ENCODE data around the gene IL23R. TPM values are rescaled to one million over a fixed set of nuclear protein-coding genes. Genes with fewer than 3 reads are reported as not detected.
"Not testable (repeated sequence)": the region's sequence is repeated elsewhere in the genome, so short reads cannot be mapped to it uniquely, and the experiment has no call there.

IL23R gene
- total and polyA plus RNA-seq, 8 donors = 1.3 TPM; not detected in 7

GRCh38 chr1:67138813-67139499 lies 27.3 kb upstream of the IL23R start:
- no peak for TF ChIP-seq CTCF (IDR thresholded peaks at IDR 0.05)
- TF ChIP-seq POLR2A (IDR thresholded peaks at IDR 0.05) = no peak
- TF ChIP-seq POLR2AphosphoS5 (IDR thresholded peaks at IDR 0.05) = peak in 2 of 3 donors; percentile 18 to 25
- no peak for TF ChIP-seq EP300 (IDR thresholded peaks at IDR 0.05)
- Histone ChIP-seq H3K36me3 (no peaks in the 10 kb centered on the region), H3K4me1 (peaks cover 23 to 64% (median 33%) of the 10 kb centered on the region in 4 donors), H3K4me3 (no peak overlapping the region), H3K9me3 (no peaks in the 10 kb centered on the region), H3K27ac (peak overlapping the region; percentile 56 to 73 (median 68)), H3K27me3 (no peaks in the 10 kb centered on the region)
- 31 to 65% (median 52%) methylated on average over 3 of the region's 3 CpGs for WGBS, 5 donors
- DNase-seq = peak in 1 of 2 donors; percentile 79
- intact Hi-C loops (cut with DNase I; ENCODE audit: low total_unique reads) = loop anchor here (10.0 kb wide), 1 partner anchor 84 kb away; the partner anchor contains the start of gene SLC35D1

- Histone ChIP-seq H3K36me3 (no peaks in the 10 kb centered on the region), H3K9me3 (no peaks in the 10 kb centered on the region), H3K4me1 (peaks cover 14 to 52% (median 26%) of the 10 kb centered on the region in 4 donors), H3K27ac (no peak overlapping the region), H3K4me3 (no peak overlapping the region), H3K27me3 (no peaks in the 10 kb centered on the region)
- DNase-seq = no peak
- WGBS, 5 donors = 65 to 74% (median 68%) methylated on average over 2 of the region's 2 CpGs
- TF ChIP-seq EP300 (IDR thresholded peaks at IDR 0.05) (no peak), POLR2A (IDR thresholded peaks at IDR 0.05) (no peak), POLR2AphosphoS5 (IDR thresholded peaks at IDR 0.05) (no peak), CTCF (IDR thresholded peaks at IDR 0.05) (no peak)
- intact Hi-C loops (cut with DNase I; ENCODE audit: low total_unique reads) = no loop called here
Measured at GRCh38 chr1:67140460-67140859, 25.8 kb upstream of the IL23R start.

GRCh38 chr1:67141832-67142231 lies 24.4 kb upstream of the IL23R start:
- intact Hi-C loops (cut with DNase I; ENCODE audit: low total_unique reads); H3K9me3 ChIP-seq; H3K36me3 ChIP-seq; H3K27me3 ChIP-seq; H3K4me3 ChIP-seq; H3K27ac ChIP-seq; DNase-seq: not testable (repeated sequence)
- peaks cover 13 to 40% (median 23%) of the 10 kb centered on the region in 4 donors for H3K4me1 ChIP-seq
- 60 to 76% (median 65%) methylated on average over 3 of the region's 3 CpGs for WGBS, 5 donors

GRCh38 chr1:67142931-67143330 lies 23.3 kb upstream of the IL23R start:
- H3K9me3 ChIP-seq = no peaks in the 10 kb centered on the region
- peaks cover 11 to 29% (median 17%) of the 10 kb centered on the region in 4 donors for H3K4me1 ChIP-seq
- DNase-seq = peak in 1 of 2 donors; percentile 8
- no peaks in the 10 kb centered on the region for H3K36me3 ChIP-seq
- intact Hi-C loops (cut with DNase I; ENCODE audit: low total_unique reads) = no loop called here
- no peaks in the 10 kb centered on the region for H3K27me3 ChIP-seq
- TF ChIP-seq CTCF (IDR thresholded peaks at IDR 0.05) = no peak
- TF ChIP-seq EP300 (IDR thresholded peaks at IDR 0.05) = no peak
- no peak for TF ChIP-seq POLR2A (IDR thresholded peaks at IDR 0.05)
- TF ChIP-seq POLR2AphosphoS5 (IDR thresholded peaks at IDR 0.05) = no peak
- 24 to 55% (median 30%) methylated on average over 3 of the region's 3 CpGs for WGBS, 5 donors
- H3K4me3 ChIP-seq = no peak overlapping the region
- no peak overlapping the region for H3K27ac ChIP-seq

- Histone ChIP-seq H3K27me3 (no peaks in the 10 kb centered on the region), H3K27ac (no peak overlapping the region), H3K36me3 (no peaks in the 10 kb centered on the region), H3K4me1 (peaks cover 9 to 24% (median 14%) of the 10 kb centered on the region in 4 donors), H3K9me3 (no peaks in the 10 kb centered on the region), H3K4me3 (no peak overlapping the region)
- TF ChIP-seq POLR2A (IDR thresholded peaks at IDR 0.05) = no peak
- TF ChIP-seq EP300 (IDR thresholded peaks at IDR 0.05) = no peak
- no peak for TF ChIP-seq POLR2AphosphoS5 (IDR thresholded peaks at IDR 0.05)
- no peak for TF ChIP-seq CTCF (IDR thresholded peaks at IDR 0.05)
- intact Hi-C loops (cut with DNase I; ENCODE audit: low total_unique reads) = no loop called here
- no peak for DNase-seq
- WGBS, 5 donors = 85 to 91% (median 90%) methylated on average over 3 of the region's 3 CpGs
Measured at GRCh38 chr1:67143966-67144365, 22.3 kb upstream of the IL23R start.
